PFSK-1 (cell line): Measurements from ENCODE around the gene CD164L2.

Experiments used
- POLR2AphosphoS5 ChIP-seq: IDR thresholded peaks from 2 replicates; pipeline ENCODE4 v1.6.1; 2012; ENCODE audit warnings: low read depth, mild to moderate bottlenecking, control low read depth, low read length, moderate library complexity
- TAF1 ChIP-seq: IDR thresholded peaks from 2 replicates; pipeline ENCODE4 v1.6.1; 2012; ENCODE audit warnings: low read length, control low read depth, borderline replicate concordance; ENCODE audit not compliant: insufficient read depth

- no peak for TF ChIP-seq TAF1
- no peak for TF ChIP-seq POLR2AphosphoS5
Observed at GRCh38 chr1:27399251-27400025, 16.3 kb upstream of the CD164L2 start.
